B cell (primary cell): Measurements from ENCODE around the gene SLC15A2.

Source experiments
- EZH2 ChIP-seq: IDR thresholded peaks from 2 replicates; pipeline ENCODE4 v1.6.1; 2012; ENCODE audit warnings: borderline replicate concordance, low read depth, mild to moderate bottlenecking, moderate library complexity, low read length; ENCODE audit not compliant: insufficient read depth, poor library complexity, severe bottlenecking
- TF ChIP-seq, protein P1 (sequence below): fragments of 200-600 bp; IDR thresholded peaks from one replicate; pipeline ENCODE4 v1.8.0; 2022; ENCODE audit warnings: antibody characterized with exemption, mild to moderate bottlenecking

DNA sequence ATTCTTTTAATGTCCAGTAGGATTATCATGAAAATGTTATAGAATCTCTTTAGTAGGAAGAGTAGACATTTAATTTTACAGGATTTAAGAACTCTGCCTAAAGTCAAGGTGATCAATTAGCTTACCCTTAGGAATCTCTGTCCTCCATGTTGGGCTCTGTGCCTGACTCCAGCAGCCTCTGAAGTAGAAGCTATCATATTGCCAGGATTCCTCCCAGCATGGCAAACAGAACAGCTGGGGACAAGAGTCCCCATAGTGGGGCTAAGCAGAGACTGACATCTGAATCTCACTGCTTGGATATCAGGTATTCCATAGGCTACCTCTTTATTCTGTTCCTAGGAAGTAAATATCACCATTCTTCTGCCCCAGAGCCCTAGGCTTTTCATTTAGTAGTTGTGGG, 1.5 kb downstream of the SLC15A2 start:
- TF ChIP-seq, protein P1, sequence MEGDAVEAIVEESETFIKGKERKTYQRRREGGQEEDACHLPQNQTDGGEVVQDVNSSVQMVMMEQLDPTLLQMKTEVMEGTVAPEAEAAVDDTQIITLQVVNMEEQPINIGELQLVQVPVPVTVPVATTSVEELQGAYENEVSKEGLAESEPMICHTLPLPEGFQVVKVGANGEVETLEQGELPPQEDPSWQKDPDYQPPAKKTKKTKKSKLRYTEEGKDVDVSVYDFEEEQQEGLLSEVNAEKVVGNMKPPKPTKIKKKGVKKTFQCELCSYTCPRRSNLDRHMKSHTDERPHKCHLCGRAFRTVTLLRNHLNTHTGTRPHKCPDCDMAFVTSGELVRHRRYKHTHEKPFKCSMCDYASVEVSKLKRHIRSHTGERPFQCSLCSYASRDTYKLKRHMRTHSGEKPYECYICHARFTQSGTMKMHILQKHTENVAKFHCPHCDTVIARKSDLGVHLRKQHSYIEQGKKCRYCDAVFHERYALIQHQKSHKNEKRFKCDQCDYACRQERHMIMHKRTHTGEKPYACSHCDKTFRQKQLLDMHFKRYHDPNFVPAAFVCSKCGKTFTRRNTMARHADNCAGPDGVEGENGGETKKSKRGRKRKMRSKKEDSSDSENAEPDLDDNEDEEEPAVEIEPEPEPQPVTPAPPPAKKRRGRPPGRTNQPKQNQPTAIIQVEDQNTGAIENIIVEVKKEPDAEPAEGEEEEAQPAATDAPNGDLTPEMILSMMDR = no peak
- TF ChIP-seq EZH2 = no peak
